Measurements from ENCODE around the gene WEE1. TPM values are rescaled to one million over a fixed set of nuclear protein-coding genes. Genes with fewer than 3 reads are reported as not detected.

Gene WEE1
- total RNA-seq, 1 donor from 2014 or later, result 13.8 TPM

GRCh38 chr11:9563196-9563730, 10.2 kb upstream of the WEE1 start:
- no peak for ATAC-seq
- intact Hi-C loops (cut with DNase I), result no loop called here
- no peak for DNase-seq (ENCODE audit: low spot score)

- DNase-seq (ENCODE audit: low spot score), result no peak
- intact Hi-C loops (cut with DNase I), result no loop called here
- peak; percentile 53 for ATAC-seq
Measured at GRCh38 chr11:9565822-9566560, 7.5 kb upstream of the WEE1 start.

- intact Hi-C loops (cut with DNase I), result no loop called here
- DNase-seq (ENCODE audit: low spot score), result no peak
- peak; percentile 47 for ATAC-seq
Measured at GRCh38 chr11:9566561-9567063, 6.9 kb upstream of the WEE1 start.

GRCh38 chr11:9567401-9567800, 6.1 kb upstream of the WEE1 start:
- intact Hi-C loops (cut with DNase I), result no loop called here
- no peak for ATAC-seq
- no peak for DNase-seq (ENCODE audit: low spot score)

- DNase-seq (ENCODE audit: low spot score) (no peak), ATAC-seq (no peak)
- intact Hi-C loops (cut with DNase I), result no loop called here
Measured at GRCh38 chr11:9568161-9568853, 5.2 kb upstream of the WEE1 start.

- intact Hi-C loops (cut with DNase I), result no loop called here
- DNase-seq (ENCODE audit: low spot score) (no peak), ATAC-seq (peak; percentile 72)
Measured at GRCh38 chr11:9568854-9569587, 4.4 kb upstream of the WEE1 start.

GRCh38 chr11:9569588-9570164, 3.8 kb upstream of the WEE1 start:
- no peak for ATAC-seq
- intact Hi-C loops (cut with DNase I), result loop anchor here (5.0 kb wide), 1 partner anchor 43 kb away; no protein-coding TSS in a partner anchor
- DNase-seq (ENCODE audit: low spot score), result no peak

- intact Hi-C loops (cut with DNase I), result loop anchor here (5.0 kb wide), 1 partner anchor 42 kb away; no protein-coding TSS in a partner anchor
Measured at GRCh38 chr11:9570313-9571025, 3.0 kb upstream of the WEE1 start.

GRCh38 chr11:9571071-9571762, 2.3 kb upstream of the WEE1 start:
- ATAC-seq, result no peak
- intact Hi-C loops (cut with DNase I), result loop anchor here (5.0 kb wide), 1 partner anchor 41 kb away; no protein-coding TSS in a partner anchor
- no peak for DNase-seq (ENCODE audit: low spot score)

More at GRCh38 chr11:9570313-9571025, 3.0 kb upstream of the WEE1 start:
- no peak for DNase-seq (ENCODE audit: low spot score)
- ATAC-seq, result no peak

GRCh38 chr11:9571763-9572115, 1.7 kb upstream of the WEE1 start:
- DNase-seq (ENCODE audit: low spot score) (no peak), ATAC-seq (no peak)
- intact Hi-C loops (cut with DNase I), result loop anchor here (5.0 kb wide), 1 partner anchor 41 kb away; no protein-coding TSS in a partner anchor

GRCh38 chr11:9573775-9574621, 528 bp downstream of the WEE1 start:
- ATAC-seq, result no peak
- intact Hi-C loops (cut with DNase I), result loop anchor here (5.0 kb wide), 1 partner anchor 38 kb away; no protein-coding TSS in a partner anchor
- peak; percentile 71 for DNase-seq (ENCODE audit: low spot score)

GRCh38 chr11:9574622-9575259, 1.3 kb downstream of the WEE1 start:
- intact Hi-C loops (cut with DNase I), result loop anchor here (5.0 kb wide), 1 partner anchor 38 kb away; no protein-coding TSS in a partner anchor
- DNase-seq (ENCODE audit: low spot score) (peak; percentile 66), ATAC-seq (no peak)

GRCh38 chr11:9575260-9576240, 2.1 kb downstream of the WEE1 start:
- intact Hi-C loops (cut with DNase I), result no loop called here
- peak; percentile 65 for DNase-seq (ENCODE audit: low spot score)
- peak; percentile 63 for ATAC-seq

- intact Hi-C loops (cut with DNase I), result no loop called here
- ATAC-seq (no peak), DNase-seq (ENCODE audit: low spot score) (no peak)
Measured at GRCh38 chr11:9576701-9577381, 3.4 kb downstream of the WEE1 start.

GRCh38 chr11:9577556-9577955, 4.1 kb downstream of the WEE1 start:
- DNase-seq (ENCODE audit: low spot score) (no peak), ATAC-seq (no peak)
- intact Hi-C loops (cut with DNase I), result no loop called here

Data from sciatic nerve (tissue), 2 donors.